Endothelial cell of umbilical vein (primary cell): ENCODE results near the gene SDHB.

Experiments
- EZH2 ChIP-seq: IDR thresholded peaks from 2 replicates; pipeline ENCODE4 v1.6.1; 2012; ENCODE audit warnings: borderline replicate concordance, low read depth, mild to moderate bottlenecking, moderate library complexity, low read length, inconsistent platforms; ENCODE audit not compliant: severe bottlenecking
- FOS ChIP-seq: IDR thresholded peaks from 2 replicates; pipeline ENCODE4 v1.6.1; 2011; ENCODE audit warnings: mild to moderate bottlenecking, low read length, moderate library complexity, borderline replicate concordance; ENCODE audit not compliant: insufficient read depth
- POLR2A ChIP-seq: IDR thresholded peaks from 2 replicates; pipeline ENCODE4 v1.6.1; 2012; ENCODE audit warnings: low read depth, mild to moderate bottlenecking, control low read depth, low read length
- POLR2AphosphoS5 ChIP-seq: IDR thresholded peaks from 2 replicates; pipeline ENCODE4 v1.6.1; 2012; ENCODE audit warnings: low read depth, mild to moderate bottlenecking, control low read depth, low read length, moderate library complexity; ENCODE audit not compliant: insufficient read depth
- TF ChIP-seq, protein P1 (sequence below), 2 donors: IDR thresholded peaks; 1 replicate in 1 of 2; 2 replicates in 1 of 2; pipeline ENCODE4 v1.5.1; 2011; ENCODE audit warnings: low read length in 2 of 2, mild to moderate bottlenecking in 2 of 2, moderate library complexity in 2 of 2, control low read depth in 1 of 2, inconsistent platforms in 1 of 2, low read depth in 1 of 2; ENCODE audit not compliant: insufficient read depth in 1 of 2; ENCODE audit errors: extremely low read depth in 1 of 2

DNA sequence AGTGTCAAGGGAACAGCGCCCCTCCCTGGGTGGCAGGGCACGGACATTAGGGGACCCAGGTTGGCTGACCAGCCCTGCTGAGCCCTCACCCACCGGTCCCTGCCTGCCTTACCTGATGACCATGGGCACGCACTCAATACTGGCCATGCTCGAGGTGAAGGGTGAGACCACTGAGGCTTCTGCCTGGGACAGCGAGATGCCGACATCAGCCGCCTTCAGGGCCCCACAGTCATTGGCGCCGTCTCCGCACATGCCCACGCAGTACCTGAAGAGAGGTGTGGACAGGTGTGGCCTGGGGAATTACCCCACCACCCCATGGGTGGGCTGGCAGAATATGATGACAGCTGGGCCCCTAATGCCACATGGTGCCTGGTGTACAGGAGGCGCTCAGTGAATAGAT is 65.6 kb downstream of the SDHB start:
- TF ChIP-seq, protein P1, sequence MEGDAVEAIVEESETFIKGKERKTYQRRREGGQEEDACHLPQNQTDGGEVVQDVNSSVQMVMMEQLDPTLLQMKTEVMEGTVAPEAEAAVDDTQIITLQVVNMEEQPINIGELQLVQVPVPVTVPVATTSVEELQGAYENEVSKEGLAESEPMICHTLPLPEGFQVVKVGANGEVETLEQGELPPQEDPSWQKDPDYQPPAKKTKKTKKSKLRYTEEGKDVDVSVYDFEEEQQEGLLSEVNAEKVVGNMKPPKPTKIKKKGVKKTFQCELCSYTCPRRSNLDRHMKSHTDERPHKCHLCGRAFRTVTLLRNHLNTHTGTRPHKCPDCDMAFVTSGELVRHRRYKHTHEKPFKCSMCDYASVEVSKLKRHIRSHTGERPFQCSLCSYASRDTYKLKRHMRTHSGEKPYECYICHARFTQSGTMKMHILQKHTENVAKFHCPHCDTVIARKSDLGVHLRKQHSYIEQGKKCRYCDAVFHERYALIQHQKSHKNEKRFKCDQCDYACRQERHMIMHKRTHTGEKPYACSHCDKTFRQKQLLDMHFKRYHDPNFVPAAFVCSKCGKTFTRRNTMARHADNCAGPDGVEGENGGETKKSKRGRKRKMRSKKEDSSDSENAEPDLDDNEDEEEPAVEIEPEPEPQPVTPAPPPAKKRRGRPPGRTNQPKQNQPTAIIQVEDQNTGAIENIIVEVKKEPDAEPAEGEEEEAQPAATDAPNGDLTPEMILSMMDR (IDR thresholded peaks at IDR 0.05; ENCODE audit: extremely low read depth in 1 of 2, insufficient read depth in 1 of 2, low read depth in 1 of 2, low read length in 2 of 2) = no peak
- TF ChIP-seq POLR2A = no peak
- TF ChIP-seq FOS = no peak
- no peak for TF ChIP-seq EZH2
- no peak for TF ChIP-seq POLR2AphosphoS5
